Fibroblast of upper back skin (primary cell): ENCODE data around the gene NR5A1.
A peak's percentile ranks its signal among the peaks of the same experiment; 100 is the strongest.

ENCODE experiments used
- DNase-seq: peaks from one replicate; pipeline ENCODE4 v3.0.0-alpha.2; 2013

The NR5A1 gene

GRCh38 chr9:124498040-124498439 lies 9.2 kb downstream of the NR5A1 start:
- no peak for DNase-seq

- no peak for DNase-seq
Observed at GRCh38 chr9:124497441-124497840, 9.8 kb downstream of the NR5A1 start.

- no peak for DNase-seq
Observed at GRCh38 chr9:124496463-124496862, 10.7 kb downstream of the NR5A1 start.

GRCh38 chr9:124496075-124496449 lies 11.1 kb downstream of the NR5A1 start:
- no peak for DNase-seq

- no peak for DNase-seq
Observed at GRCh38 chr9:124495126-124496074, 11.8 kb downstream of the NR5A1 start.

- DNase-seq, result no peak
Observed at GRCh38 chr9:124493794-124494479, 13.3 kb downstream of the NR5A1 start.

GRCh38 chr9:124493218-124493617 lies 14.0 kb downstream of the NR5A1 start:
- DNase-seq, result no peak

- no peak for DNase-seq
Observed at GRCh38 chr9:124492818-124493217, 14.4 kb downstream of the NR5A1 start.

- no peak for DNase-seq
Observed at GRCh38 chr9:124491049-124491975, 15.9 kb downstream of the NR5A1 start.

- DNase-seq, result no peak
Observed at GRCh38 chr9:124490004-124490403, 17.2 kb downstream of the NR5A1 start.

- DNase-seq, result peak; percentile 25
Observed at GRCh38 chr9:124489222-124489621, 18.0 kb downstream of the NR5A1 start.

GRCh38 chr9:124488641-124489210 lies 18.5 kb downstream of the NR5A1 start:
- DNase-seq, result no peak

GRCh38 chr9:124487260-124488182 lies 19.7 kb downstream of the NR5A1 start:
- no peak for DNase-seq

GRCh38 chr9:124486778-124487259 lies 20.4 kb downstream of the NR5A1 start:
- DNase-seq, result no peak

GRCh38 chr9:124485936-124486335 lies 21.3 kb downstream of the NR5A1 start:
- no peak for DNase-seq

GRCh38 chr9:124485201-124485600 lies 22.0 kb downstream of the NR5A1 start:
- DNase-seq, result no peak

GRCh38 chr9:124483481-124483880 lies 23.7 kb downstream of the NR5A1 start:
- DNase-seq, result no peak

- DNase-seq, result no peak
Observed at GRCh38 chr9:124482431-124483031, 24.7 kb downstream of the NR5A1 start.

- DNase-seq, result no peak
Observed at GRCh38 chr9:124481115-124481514, 26.1 kb downstream of the NR5A1 start.

- DNase-seq, result peak; percentile 23
Observed at GRCh38 chr9:124480621-124480981, 26.6 kb downstream of the NR5A1 start.
